GM18505 (cell line): Measurements from ENCODE around the gene TNS3.

Source experiments
- ATAC-seq: cut with Tn5 transposase; IDR thresholded peaks from one replicate; pipeline ENCODE4 v1.9.1; 2021; ENCODE audit not compliant: unreplicated experiment
- POLR2A ChIP-seq: IDR thresholded peaks from 4 replicates; pipeline ENCODE4 v1.6.1; 2011; ENCODE audit warnings: borderline replicate concordance; ENCODE audit not compliant: insufficient read depth, insufficient read length; ENCODE audit errors: extremely low read depth

The TNS3 gene

DNA sequence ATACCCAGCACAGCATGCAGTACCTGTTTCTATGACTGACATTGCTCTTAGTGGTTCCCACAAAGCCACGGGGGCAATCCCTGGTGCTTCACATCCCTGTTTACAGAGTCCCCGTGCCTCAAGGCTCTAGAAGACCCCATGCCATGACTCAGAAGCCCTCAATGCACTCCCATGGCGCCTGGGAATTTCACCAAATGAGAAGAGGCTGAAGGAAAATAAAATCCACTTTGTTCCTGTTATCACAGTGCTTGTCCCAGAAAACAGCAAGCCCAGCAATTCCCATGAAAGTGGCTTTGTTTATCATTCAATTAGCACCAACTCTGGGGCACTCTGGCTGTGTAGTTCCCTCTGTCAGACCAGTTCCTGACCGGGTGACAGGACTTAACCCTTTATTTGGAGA lies 268.3 kb downstream of the TNS3 start:
- TF ChIP-seq POLR2A, result no peak
- ATAC-seq, result no peak

DNA sequence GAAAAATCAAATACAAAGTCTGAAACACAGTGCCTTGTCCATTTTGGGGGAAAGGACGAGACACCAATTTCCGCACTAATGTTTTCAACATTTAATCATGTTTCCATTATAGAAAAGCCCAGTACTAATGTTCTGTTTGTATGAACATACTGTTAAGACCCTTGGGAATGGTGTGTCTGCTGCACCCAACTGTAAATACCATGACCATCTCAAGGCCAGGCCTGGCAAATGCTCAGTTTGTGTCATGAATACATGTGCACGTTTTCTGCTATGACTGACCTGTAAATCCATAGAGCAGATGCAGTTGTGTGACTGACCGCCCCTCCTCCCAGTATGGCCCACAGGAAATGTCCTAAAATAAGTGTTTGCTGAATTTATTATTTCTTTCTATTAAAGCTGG lies 270.0 kb downstream of the TNS3 start:
- no peak for ATAC-seq
- TF ChIP-seq POLR2A, result no peak

DNA sequence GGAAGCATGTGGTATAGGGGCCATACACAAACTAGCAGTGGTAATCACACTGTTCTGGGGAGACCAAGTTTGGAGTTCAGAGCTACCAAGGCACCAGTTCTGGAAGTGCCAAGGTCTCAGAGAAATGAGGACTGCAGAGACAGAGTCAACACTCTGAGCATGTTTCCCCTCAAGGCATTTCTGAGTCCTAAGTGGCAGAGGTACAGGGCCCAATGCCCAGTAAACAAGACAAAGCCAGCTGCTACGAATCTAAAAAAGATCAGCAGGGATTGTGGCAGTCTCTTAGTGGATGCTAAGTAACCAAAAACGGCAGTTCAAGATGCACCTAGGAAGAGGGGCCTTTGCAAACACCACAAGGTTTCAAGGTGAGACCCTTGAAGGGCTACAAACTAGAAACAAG lies 271.9 kb downstream of the TNS3 start:
- no peak for TF ChIP-seq POLR2A
- no peak for ATAC-seq

DNA sequence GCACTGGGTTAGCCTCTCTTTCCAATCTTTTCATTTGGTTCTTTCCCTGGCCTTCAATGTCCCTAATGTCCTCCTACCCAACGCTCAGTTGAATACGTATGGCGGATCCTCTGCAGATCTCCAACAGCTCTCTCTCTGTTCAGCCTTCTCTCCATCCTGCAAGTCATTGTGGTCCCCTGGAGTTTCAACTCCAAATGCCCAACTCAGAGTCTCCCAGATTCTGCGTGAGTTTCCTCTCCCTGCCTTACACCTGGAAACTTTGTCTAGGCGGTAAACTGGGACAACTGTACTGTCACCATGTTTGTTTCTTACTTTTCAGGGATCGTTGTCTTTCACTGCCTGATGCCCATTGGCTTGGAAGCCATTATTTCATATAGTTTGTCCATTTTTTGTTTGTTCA lies 273.1 kb downstream of the TNS3 start:
- no peak for ATAC-seq

DNA sequence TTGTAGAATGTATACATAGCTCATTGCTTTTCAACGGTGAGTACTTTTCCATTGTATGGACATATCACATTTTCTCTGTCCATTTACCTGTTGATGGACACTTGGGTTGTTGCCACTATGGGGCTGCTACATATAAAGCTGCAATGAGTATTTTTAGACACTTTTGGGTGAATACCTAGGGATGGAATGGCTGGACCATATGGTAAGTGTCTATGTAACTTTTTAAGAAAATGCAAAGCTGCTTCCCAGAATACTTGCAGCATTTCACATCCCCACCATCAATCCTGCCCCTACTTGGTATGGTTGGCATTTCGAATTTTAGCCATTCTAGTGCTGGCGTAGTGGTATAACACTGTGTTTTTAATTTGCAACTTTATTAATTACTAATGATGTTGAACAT lies 274.6 kb downstream of the TNS3 start:
- no peak for ATAC-seq
- TF ChIP-seq POLR2A, result no peak

More for the DNA sequence above, 273.1 kb downstream of the TNS3 start:
- no peak for TF ChIP-seq POLR2A

DNA sequence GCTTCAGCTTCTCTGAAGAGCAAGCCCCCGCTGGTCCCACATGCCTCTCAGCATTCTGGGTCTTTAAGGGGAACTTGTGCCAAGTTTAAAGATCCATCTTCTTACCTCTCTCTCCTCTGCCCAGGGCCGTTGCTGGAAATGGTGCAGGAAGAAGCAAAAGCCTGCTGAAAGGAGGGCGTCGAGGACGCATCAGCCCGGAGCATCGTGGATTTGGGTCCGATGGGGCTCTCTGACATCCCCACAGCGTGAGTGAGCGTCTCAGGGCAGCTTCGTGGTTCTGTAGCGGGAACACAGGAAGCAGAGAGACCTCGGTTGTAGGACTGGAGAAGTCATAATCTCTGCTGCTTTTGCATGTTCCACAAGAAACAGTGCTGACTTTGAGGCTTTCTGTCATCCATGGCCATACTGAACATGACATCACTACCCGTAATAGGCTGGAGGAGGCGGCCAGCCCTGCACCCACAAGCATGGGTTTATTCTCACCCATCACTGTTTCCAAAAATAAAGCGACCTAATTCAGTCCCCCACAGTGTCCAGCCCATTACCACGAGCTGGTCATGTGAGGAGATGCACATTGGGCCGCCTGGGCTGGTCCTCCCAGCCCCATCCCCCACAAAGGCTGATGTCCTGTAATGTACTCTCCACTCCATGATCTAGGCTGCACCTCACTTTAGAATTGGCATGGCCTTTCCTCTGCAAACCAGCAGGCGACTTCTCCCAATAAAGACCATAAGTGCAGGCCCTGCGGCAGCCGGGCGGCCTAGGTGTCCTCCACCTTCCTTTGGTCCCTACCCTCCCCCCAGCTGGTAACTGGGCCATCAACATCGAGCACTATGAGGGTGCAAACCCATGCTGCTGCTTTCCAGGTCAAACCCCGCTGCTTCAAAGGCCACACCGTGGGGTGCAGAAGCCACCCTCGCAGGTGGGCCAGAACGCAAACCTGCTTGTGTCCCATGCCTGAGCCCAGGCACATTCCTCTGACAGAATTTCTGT lies 276.9 kb downstream of the TNS3 start:
- no peak for TF ChIP-seq POLR2A
- no peak for ATAC-seq

DNA sequence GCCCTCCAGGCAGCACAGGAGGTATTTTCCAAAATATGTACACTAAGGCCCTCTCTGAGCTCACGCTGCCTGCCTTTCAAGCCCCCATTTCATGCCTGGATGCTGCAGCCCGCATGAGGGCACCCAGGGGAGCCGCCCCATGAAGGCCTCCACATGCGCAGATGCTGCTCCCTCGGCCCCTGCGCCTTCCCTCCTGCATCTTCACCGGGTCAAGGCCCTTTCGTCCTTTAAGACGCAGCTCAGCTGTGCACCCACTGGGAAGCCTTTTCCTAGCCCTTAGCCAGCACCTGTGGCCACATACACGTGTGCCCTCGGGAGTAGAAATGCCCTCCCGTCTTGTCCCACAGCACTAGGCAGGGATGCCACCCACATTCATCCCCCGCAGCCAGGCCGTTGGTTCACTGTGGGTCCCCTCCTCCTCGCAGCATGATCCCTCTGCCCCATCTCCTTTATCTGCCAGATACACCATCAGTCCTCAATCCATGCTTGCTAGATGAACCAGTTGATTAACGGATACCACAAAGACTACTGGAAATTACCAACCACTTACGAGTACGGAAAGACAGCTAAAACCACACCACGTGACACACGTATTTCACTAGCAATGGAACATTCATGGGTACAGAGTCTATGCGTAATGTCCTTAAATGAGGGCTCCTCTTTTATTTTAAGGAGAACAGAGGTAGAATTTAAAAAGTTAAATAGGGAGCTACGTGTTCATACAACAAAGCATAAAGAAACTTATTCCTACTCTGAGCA lies 278.0 kb downstream of the TNS3 start:
- ATAC-seq, result no peak
- no peak for TF ChIP-seq POLR2A

DNA sequence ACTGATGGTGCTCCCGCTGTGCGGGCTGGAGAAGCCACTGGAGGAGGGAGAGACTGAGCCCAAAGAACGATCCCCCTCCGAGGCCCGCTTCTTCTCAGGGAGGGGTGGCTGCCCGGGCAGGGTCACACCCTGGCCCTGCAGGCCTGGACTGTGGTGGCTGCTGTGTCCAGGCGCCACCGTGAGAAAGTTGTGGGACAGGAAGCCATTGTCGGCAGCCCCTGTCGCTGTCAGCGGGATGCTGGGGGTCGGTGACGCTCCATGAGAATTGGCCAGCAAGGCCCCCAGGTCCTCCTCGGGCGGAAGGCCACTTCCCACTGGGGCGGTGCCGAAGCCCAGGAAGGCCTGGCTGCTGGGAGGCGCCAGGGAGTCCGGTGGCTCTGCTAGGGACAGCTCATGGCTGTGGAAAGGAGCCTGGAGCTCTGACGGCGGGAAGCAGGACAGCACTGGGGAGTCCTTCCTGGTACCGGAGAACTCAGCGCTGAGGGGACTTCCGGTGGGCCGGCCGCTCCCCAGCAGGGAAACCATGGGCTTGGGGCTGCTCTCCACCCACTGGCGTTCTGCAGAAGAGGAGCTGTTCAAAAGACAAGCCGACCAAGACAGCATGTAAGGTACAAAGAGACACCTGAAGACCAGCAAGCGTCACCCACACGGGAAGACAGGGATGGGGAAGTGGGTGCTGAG lies 278.8 kb downstream of the TNS3 start:
- TF ChIP-seq POLR2A, result no peak
- no peak for ATAC-seq

DNA sequence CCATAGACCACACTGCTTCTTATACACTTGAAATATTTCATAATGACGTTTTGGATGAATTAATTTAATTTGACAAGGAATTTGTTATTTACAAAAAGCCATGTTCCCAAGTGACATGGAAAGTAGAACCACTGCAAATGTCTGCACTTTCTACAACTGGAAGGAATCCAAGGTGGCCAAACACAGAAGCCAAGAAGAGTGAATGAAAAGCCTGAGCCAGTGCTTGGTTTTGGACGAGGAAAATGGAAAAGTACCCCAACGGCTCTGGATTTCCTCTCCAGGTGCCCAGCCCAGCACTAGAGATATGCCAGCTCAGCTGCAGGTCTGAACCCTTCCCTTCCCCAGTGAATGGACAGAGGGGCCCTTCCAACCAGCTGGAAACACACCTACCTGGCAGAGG lies 279.4 kb downstream of the TNS3 start:
- TF ChIP-seq POLR2A, result no peak
- no peak for ATAC-seq

DNA sequence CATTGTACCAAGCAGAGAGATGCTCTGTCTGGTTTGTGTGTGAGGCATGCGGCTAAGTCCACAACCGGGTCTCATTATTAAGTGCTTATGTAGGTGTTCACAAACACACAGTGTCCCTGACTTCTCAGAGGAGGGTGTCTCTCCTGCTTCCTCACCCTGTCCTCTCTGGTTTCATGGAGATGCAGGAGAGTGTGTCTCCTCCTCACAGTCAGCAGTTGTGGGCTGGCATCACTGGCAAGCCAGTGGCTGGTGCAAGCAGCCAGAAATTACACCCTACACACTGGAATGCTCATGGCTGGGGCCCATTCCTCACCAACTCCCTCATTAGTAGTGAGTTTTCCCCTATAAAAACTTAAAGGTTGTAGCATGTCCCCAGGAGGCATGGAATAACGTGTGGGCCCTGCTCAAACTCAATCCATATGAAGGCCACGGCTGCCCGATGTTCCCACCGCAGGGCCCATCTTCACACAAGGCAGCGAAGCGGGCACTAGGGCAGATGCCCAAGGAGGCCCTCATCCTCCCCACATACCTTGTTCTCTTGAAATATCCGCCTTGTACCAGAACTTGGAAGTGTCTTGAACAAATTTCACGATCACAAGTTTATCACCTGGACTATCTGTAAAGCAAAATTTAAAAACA lies 280.1 kb downstream of the TNS3 start:
- TF ChIP-seq POLR2A, result no peak

DNA sequence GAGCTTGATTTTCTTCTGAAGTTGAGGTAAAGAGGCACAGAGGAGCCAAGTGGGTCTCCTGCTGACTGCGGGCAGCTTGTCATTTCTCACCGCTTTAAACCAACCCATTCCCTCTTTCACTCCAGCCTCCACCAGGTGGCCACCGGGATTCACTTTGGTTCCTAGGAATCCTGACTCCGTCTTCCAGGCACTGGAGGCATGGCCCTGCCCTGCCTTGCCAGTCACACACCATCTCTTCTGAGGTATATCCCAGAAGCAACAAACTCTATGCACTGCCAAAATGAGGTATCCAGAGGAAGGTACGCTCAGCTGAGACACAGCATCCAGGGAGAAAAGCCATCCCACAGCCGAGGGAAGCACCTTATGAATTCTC lies 280.8 kb downstream of the TNS3 start:
- ATAC-seq, result no peak
- no peak for TF ChIP-seq POLR2A

More for the DNA sequence above, 280.1 kb downstream of the TNS3 start:
- ATAC-seq, result no peak

DNA sequence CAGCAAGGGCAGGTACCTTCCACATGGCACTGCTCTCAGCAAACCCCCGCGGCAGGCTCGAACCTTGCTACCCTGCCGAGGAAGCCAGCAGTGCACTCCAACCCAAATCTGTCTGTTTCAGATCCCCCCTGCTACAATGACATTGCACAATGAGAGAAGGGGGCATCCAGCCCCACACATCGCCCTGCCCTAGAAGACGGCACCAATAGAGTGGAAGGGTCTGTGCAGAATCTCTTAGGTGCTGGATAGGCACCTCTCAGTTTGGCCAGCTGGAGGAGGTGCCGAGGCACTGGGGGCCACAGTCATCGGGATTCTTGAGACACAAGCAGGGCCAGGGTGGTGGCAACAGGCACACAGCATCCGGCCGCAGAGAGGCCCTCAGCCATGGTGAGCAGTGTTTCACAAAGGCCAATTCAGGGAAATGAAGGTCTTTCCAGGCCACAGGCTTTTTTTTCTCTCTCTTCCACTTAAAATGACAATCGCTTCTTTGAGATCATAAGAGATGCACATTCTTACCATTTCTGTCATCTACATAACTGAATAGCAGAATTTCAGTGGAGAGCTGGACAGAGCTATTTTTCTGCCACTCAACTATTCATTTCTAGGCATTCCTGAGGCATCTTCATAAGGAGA lies 281.3 kb downstream of the TNS3 start:
- ATAC-seq, result no peak

More for the DNA sequence above, 281.3 kb downstream of the TNS3 start:
- TF ChIP-seq POLR2A, result no peak
